H1 (cell line): ENCODE results near the gene COL6A1. TPM values are rescaled to one million over a fixed set of nuclear protein-coding genes. Genes with fewer than 3 reads are reported as not detected.

Experiments used
- BACH1 ChIP-seq: IDR thresholded peaks from 2 replicates; pipeline ENCODE4 v1.6.1; 2012; ENCODE audit warnings: low read length, improper control_type of control experiment
- polyA plus RNA-seq, 7 experiments: library from polyadenylated mRNA; depleted of rRNA in 3 of 7; stranded (reverse) in 5 of 7; unstranded in 2 of 7; fragments of >200 nt in 5 of 7; fragments of 200-250 nt in 2 of 7; gene quantifications; 1 replicate in 5 of 7; 2 replicates in 1 of 7; 4 replicates in 1 of 7; pipeline versions ENCODE4 v1.2.1 to v1.2.3, GENCODE V29; 2011 to 2013; ENCODE audit warnings: missing spikeins in 2 of 7, mixed read lengths in 2 of 7
- total RNA-seq: library from RNA; stranded (reverse); fragmentation: NEBNext Ultra II Directional; extraction: Animal tissue kit (Norgen Biotek cat#: 25700); gene quantifications from 2 replicates; pipeline ENCODE4 v1.2.1, GENCODE V29; 2021
- TF ChIP-seq, protein P1 (sequence below), 3 experiments: IDR thresholded peaks; 1 replicate in 2 of 3; 2 replicates in 1 of 3; pipeline versions ENCODE4 v1.5.1 to v1.6.1; 2011; ENCODE audit warnings: low read length in 3 of 3, mild to moderate bottlenecking in 3 of 3, inconsistent platforms in 2 of 3, low read depth in 1 of 3, moderate library complexity in 1 of 3; ENCODE audit not compliant: insufficient read depth in 1 of 3; ENCODE audit errors: control extremely low read depth in 1 of 3

Gene COL6A1
- total and polyA plus RNA-seq, 2 of the 8 experiments (the other 6 are each of a cell fraction or from before 2014, with no cell fraction given), result 100 to 115 TPM

DNA sequence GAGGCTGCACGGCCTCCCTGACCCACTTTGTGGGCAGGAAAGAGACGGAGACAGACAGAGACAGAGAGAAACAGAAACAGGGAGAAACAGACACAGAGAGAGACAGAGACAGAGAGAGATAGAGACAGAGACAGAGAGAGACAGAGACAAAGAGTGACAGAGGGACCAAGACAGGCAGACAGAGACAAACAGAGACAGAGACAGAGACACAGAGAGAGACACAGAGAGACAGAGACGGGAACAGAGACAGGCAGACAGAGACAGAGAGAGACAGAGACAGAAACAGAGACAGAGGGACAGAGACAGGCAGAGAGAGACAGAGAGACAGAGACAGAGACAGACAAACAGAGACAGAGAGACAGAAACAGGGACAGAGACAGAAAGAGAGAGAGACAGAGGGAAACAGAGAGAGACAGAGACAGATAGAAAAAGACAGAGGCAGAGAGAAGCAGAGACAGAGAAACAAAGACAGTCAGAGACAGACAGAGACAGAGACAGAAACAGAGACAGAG is 3.1 kb downstream of the COL6A1 start (continued):
- TF ChIP-seq, protein P1, sequence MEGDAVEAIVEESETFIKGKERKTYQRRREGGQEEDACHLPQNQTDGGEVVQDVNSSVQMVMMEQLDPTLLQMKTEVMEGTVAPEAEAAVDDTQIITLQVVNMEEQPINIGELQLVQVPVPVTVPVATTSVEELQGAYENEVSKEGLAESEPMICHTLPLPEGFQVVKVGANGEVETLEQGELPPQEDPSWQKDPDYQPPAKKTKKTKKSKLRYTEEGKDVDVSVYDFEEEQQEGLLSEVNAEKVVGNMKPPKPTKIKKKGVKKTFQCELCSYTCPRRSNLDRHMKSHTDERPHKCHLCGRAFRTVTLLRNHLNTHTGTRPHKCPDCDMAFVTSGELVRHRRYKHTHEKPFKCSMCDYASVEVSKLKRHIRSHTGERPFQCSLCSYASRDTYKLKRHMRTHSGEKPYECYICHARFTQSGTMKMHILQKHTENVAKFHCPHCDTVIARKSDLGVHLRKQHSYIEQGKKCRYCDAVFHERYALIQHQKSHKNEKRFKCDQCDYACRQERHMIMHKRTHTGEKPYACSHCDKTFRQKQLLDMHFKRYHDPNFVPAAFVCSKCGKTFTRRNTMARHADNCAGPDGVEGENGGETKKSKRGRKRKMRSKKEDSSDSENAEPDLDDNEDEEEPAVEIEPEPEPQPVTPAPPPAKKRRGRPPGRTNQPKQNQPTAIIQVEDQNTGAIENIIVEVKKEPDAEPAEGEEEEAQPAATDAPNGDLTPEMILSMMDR (IDR thresholded peaks at IDR 0.05; ENCODE audit: control extremely low read depth in 1 of 3, insufficient read depth in 1 of 3, low read depth in 1 of 3, low read length in 3 of 3), result no peak
- TF ChIP-seq BACH1, result no peak
